ENCODE measurements around the gene UNKL.

DNA sequence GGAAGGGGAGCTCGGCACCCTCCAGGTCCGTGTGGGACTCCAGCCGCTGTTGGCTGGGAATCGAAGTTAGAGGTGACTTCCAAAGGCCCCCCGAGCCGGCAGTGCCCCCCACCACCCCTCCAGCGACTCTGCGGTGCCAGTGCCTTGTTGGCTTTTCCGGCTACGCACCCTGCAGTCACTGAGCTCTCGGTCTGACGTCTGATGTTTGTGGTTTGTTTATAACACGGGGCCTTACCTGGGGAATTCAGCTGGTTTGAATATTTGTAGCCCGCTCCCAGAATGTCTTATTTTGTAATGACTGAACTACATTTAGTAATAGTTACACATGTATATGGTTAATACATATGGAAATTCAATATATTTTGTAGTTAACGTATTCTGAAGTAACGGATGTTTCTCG lies 88.1 kb downstream of the UNKL start:
- TF ChIP-seq EZH2 (IDR thresholded peaks at IDR 0.05; ENCODE audit: insufficient read depth, poor library complexity, severe bottlenecking) (no peak), EZH2phosphoT487 (IDR thresholded peaks at IDR 0.05; ENCODE audit: insufficient read depth, low read depth) (no peak)

Measured in GM23248 (cell line).